ENCODE data around the gene MST1. TPM values are rescaled to one million over a fixed set of nuclear protein-coding genes. Genes with fewer than 3 reads are reported as not detected.
A peak's percentile ranks its signal among the peaks of the same experiment; 100 is the strongest.

The MST1 gene
- total and polyA plus RNA-seq, 2 of the 4 experiments (the other 2 are of a cell fraction) = 1.3 to 13.0 TPM

- Histone ChIP-seq H4K8ac (ENCODE audit: low read depth in 2 of 2, low read length in 2 of 2) (no peak overlapping the region), H2AK9ac (replicated peaks; ENCODE audit: low read depth, low read length, poor library complexity) (no peak overlapping the region), H3K4me3 (ENCODE audit: insufficient read depth, low read depth, low read length) (no peak overlapping the region), H2BK120ac (ENCODE audit: low read depth, low read length) (no peak overlapping the region), H3K79me1 (ENCODE audit: low read depth in 1 of 2, low read length in 2 of 2) (no peaks in the 10 kb centered on the region), H4K5ac (ENCODE audit: low read depth, low read length) (no peak overlapping the region), H3K9ac (ENCODE audit: low read depth, low read length) (no peak overlapping the region), H2AK5ac (ENCODE audit: low read depth, low read length) (no peak overlapping the region), H3K36me3 (ENCODE audit: control insufficient read depth, insufficient read depth, low read length) (no peaks in the 10 kb centered on the region), H2BK15ac (ENCODE audit: low read depth, low read length) (no peak overlapping the region), H3K56ac (ENCODE audit: extremely low read depth, insufficient read depth, low read length) (no peak overlapping the region), H3K9me3 (ENCODE audit: control insufficient read depth, insufficient read depth, low read length) (no peaks in the 10 kb centered on the region), H3K4me2 (ENCODE audit: low read depth, low read length) (no peak overlapping the region), H2BK20ac (ENCODE audit: low read depth, low read length) (no peak overlapping the region), H2AFZ (replicated peaks; ENCODE audit: low read length, poor library complexity) (peak overlapping the region; percentile 19), H4K91ac (ENCODE audit: insufficient read depth, low read depth, low read length) (no peak overlapping the region), H2BK5ac (ENCODE audit: low read depth, low read length, poor library complexity, severe bottlenecking) (no peak overlapping the region), H3K4ac (ENCODE audit: low read depth, low read length) (no peak overlapping the region), H3K27me3 (ENCODE audit: control insufficient read depth, insufficient read depth, low read length) (peaks cover 25% of the 10 kb centered on the region), H3K18ac (ENCODE audit: low read depth, low read length) (no peak overlapping the region), H3K14ac (replicated peaks; ENCODE audit: low read depth, low read length) (no peak overlapping the region), H3K9me1 (ENCODE audit: insufficient read depth, low read length) (no peaks in the 10 kb centered on the region), H4K20me1 (ENCODE audit: insufficient read depth, low read length) (no peaks in the 10 kb centered on the region; the same call in 1 of the 2 replicates), H3K27ac (ENCODE audit: insufficient read depth, low read length) (no peak overlapping the region), H3K23ac (ENCODE audit: low read depth, low read length) (no peak overlapping the region), H3K4me1 (ENCODE audit: control insufficient read depth, insufficient read depth, low read length) (no peaks in the 10 kb centered on the region)
- in situ Hi-C loops (cut with MboI; ENCODE audit: low sequenced_read_pairs) (no loop called here), dilution Hi-C loops (cut with HindIII; ENCODE audit: low sequenced_read_pairs, unreplicated experiment) (no loop called here), intact Hi-C loops (cut with micrococcal nuclease) (no loop called here)
- BruUV-seq (replicated peaks) = no TSS peak
- WGBS, 2 experiments (ENCODE audit: extremely low coverage in 2 of 2, insufficient read length in 1 of 2) = 90% methylated on average over 22 of the region's 34 CpGs; no CpG with 5 or more reads in 1 of the 2 experiments
- no peak for ATAC-seq (ENCODE audit: low read depth)
- TF ChIP-seq CHD1 (IDR thresholded peaks at IDR 0.05; ENCODE audit: low read depth, low read length) (no peak), POLR2A (IDR thresholded peaks at IDR 0.05; ENCODE audit: low read depth, low read length) (no peak), BHLHE40 (IDR thresholded peaks at IDR 0.05; ENCODE audit: low read depth, low read length) (no peak), CEBPB (IDR thresholded peaks at IDR 0.05; ENCODE audit: low read depth, low read length) (no peak), RAD21 (IDR thresholded peaks at IDR 0.05; ENCODE audit: low read length) (no peak), RFX5 (IDR thresholded peaks at IDR 0.05; ENCODE audit: low read depth, low read length) (no peak), NFE2L2 (IDR thresholded peaks at IDR 0.05; ENCODE audit: low read depth, low read length) (no peak), ELK1 (IDR thresholded peaks at IDR 0.05; ENCODE audit: borderline replicate concordance, low read depth, low read length) (no peak), USF2 (IDR thresholded peaks at IDR 0.05; ENCODE audit: low read depth, low read length) (no peak), RCOR1 (IDR thresholded peaks at IDR 0.05; ENCODE audit: insufficient replicate concordance, low read length) (no peak), MXI1 (IDR thresholded peaks at IDR 0.05; ENCODE audit: borderline replicate concordance, low read depth, low read length) (no peak), SMC3 (IDR thresholded peaks at IDR 0.05; ENCODE audit: low read depth, low read length) (no peak), MAFK (IDR thresholded peaks at IDR 0.05; ENCODE audit: low read depth, low read length) (no peak), MAZ (IDR thresholded peaks at IDR 0.05; ENCODE audit: borderline replicate concordance, low read depth, low read length) (no peak), CTCF (conservative IDR thresholded peaks at IDR 0.05; ENCODE audit: low read depth, low read length) (no peak)
- ChIA-PET CTCF (interaction anchor here (0.8 kb wide), 1 partner anchor 123 kb away, joined by 3 read pairs; no protein-coding TSS in a partner anchor), POLR2A (ENCODE audit: unreplicated experiment) (no interaction called here)
- DNase-seq = no peak
Observed at GRCh38 chr3:49662720-49663413, 26.4 kb downstream of the MST1 start.
